Measurements from ENCODE around the gene PCNT.

PCNT gene

GRCh38 chr21:46345861-46346260, 21.9 kb downstream of the PCNT start:
- Histone ChIP-seq H3K9me3 (ENCODE audit: control insufficient read depth, insufficient read depth, low read length) (no peaks in the 10 kb centered on the region), H4K20me1 (ENCODE audit: control insufficient read depth, insufficient read depth, low read depth, low read length) (no peaks in the 10 kb centered on the region), H3K27ac (ENCODE audit: low read depth, low read length) (no peak overlapping the region), H3K4me1 (ENCODE audit: control insufficient read depth, low read length) (no peaks in the 10 kb centered on the region), H3K27me3 (ENCODE audit: control insufficient read depth, low read length) (no peaks in the 10 kb centered on the region), H3K36me3 (ENCODE audit: control insufficient read depth, low read length) (peaks cover 66% of the 10 kb centered on the region), H3K79me2 (ENCODE audit: control insufficient read depth, low read length) (peaks cover 51% of the 10 kb centered on the region), H3K9me2 (replicated peaks; ENCODE audit: control insufficient read depth, low read length) (no peaks in the 10 kb centered on the region), H3K4me3 (ENCODE audit: low read length) (no peak overlapping the region), H3F3A (ENCODE audit: control insufficient read depth, insufficient read depth) (no peaks in the 10 kb centered on the region), H3K4me2 (ENCODE audit: low read length) (no peak overlapping the region)
- TF ChIP-seq EZH2phosphoT487 (IDR thresholded peaks at IDR 0.05; ENCODE audit: borderline replicate concordance, low read length) = no peak
- TF ChIP-seq CTCF (IDR thresholded peaks at IDR 0.05; ENCODE audit: low read depth, low read length, poor library complexity, severe bottlenecking) = no peak

GRCh38 chr21:46346296-46347202, 22.6 kb downstream of the PCNT start:
- Histone ChIP-seq H3K4me2 (ENCODE audit: low read length) (no peak overlapping the region), H3K9me2 (replicated peaks; ENCODE audit: control insufficient read depth, low read length) (no peaks in the 10 kb centered on the region), H3K27ac (ENCODE audit: low read depth, low read length) (no peak overlapping the region), H3F3A (ENCODE audit: control insufficient read depth, insufficient read depth) (no peaks in the 10 kb centered on the region), H3K36me3 (ENCODE audit: control insufficient read depth, low read length) (peaks cover 68% of the 10 kb centered on the region), H4K20me1 (ENCODE audit: control insufficient read depth, insufficient read depth, low read depth, low read length) (no peaks in the 10 kb centered on the region), H3K9me3 (ENCODE audit: control insufficient read depth, insufficient read depth, low read length) (no peaks in the 10 kb centered on the region), H3K4me1 (ENCODE audit: control insufficient read depth, low read length) (no peaks in the 10 kb centered on the region), H3K79me2 (ENCODE audit: control insufficient read depth, low read length) (peaks cover 44% of the 10 kb centered on the region), H3K27me3 (ENCODE audit: control insufficient read depth, low read length) (no peaks in the 10 kb centered on the region), H3K4me3 (ENCODE audit: low read length) (no peak overlapping the region)
- TF ChIP-seq CTCF (IDR thresholded peaks at IDR 0.05; ENCODE audit: low read depth, low read length, poor library complexity, severe bottlenecking) (no peak), EZH2phosphoT487 (IDR thresholded peaks at IDR 0.05; ENCODE audit: borderline replicate concordance, low read length) (no peak)

GRCh38 chr21:46347203-46347550, 23.2 kb downstream of the PCNT start:
- H3K79me2 ChIP-seq (ENCODE audit: control insufficient read depth, low read length) = peaks cover 38% of the 10 kb centered on the region
- no peak overlapping the region for H3K4me2 ChIP-seq (ENCODE audit: low read length)
- H3F3A ChIP-seq (ENCODE audit: control insufficient read depth, insufficient read depth) = no peaks in the 10 kb centered on the region
- TF ChIP-seq CTCF (IDR thresholded peaks at IDR 0.05; ENCODE audit: low read depth, low read length, poor library complexity, severe bottlenecking) (no peak), EZH2phosphoT487 (IDR thresholded peaks at IDR 0.05; ENCODE audit: borderline replicate concordance, low read length) (no peak)
- H3K27ac ChIP-seq (ENCODE audit: low read depth, low read length) = no peak overlapping the region
- no peaks in the 10 kb centered on the region for H3K9me2 ChIP-seq (replicated peaks; ENCODE audit: control insufficient read depth, low read length)
- no peak overlapping the region for H3K4me3 ChIP-seq (ENCODE audit: low read length)
- H4K20me1 ChIP-seq (ENCODE audit: control insufficient read depth, insufficient read depth, low read depth, low read length) = no peaks in the 10 kb centered on the region
- H3K9me3 ChIP-seq (ENCODE audit: control insufficient read depth, insufficient read depth, low read length) = no peaks in the 10 kb centered on the region
- peaks cover 73% of the 10 kb centered on the region for H3K36me3 ChIP-seq (ENCODE audit: control insufficient read depth, low read length)
- no peaks in the 10 kb centered on the region for H3K27me3 ChIP-seq (ENCODE audit: control insufficient read depth, low read length)
- no peaks in the 10 kb centered on the region for H3K4me1 ChIP-seq (ENCODE audit: control insufficient read depth, low read length)

All from DOHH2 (cell line).